ENCODE measurements around the gene DNHD1. TPM values are rescaled to one million over a fixed set of nuclear protein-coding genes. Genes with fewer than 3 reads are reported as not detected.

Gene DNHD1
- total and polyA plus RNA-seq, 2 of the 13 experiments (the other 11 are each of a cell fraction or from before 2014, with no cell fraction given): 2.7 to 9.3 TPM

DNA sequence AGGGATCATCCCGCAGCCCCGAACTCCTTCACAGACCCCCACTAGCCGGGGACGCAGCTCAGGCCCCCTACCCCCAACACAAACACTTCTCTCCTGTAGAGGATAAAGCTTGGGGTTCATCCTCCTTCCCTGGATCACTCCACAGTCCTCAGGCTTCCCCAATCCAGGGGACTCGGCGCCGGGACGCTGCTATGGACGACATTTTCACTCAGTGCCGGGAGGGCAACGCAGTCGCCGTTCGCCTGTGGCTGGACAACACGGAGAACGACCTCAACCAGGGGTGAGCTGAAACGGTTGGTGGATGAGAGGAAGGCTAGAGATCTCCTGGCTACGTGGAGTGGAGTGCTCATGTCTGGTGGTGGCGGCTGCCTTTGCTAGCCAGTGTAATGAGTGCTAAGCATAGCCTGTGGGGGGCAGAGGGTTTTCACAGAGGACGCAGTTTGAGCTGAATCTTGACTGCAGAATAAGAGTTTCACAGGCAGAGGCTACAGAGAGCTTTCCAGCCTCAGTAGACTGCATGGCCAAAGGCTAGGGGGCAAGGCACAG is 107.1 kb downstream of the DNHD1 start (continued):
- no peak for TF ChIP-seq ZNF674 (CRISPR knock-in tag; IDR thresholded peaks at IDR 0.05; ENCODE audit: low read depth)
- no peak for TF ChIP-seq ZNF607 (CRISPR knock-in tag; IDR thresholded peaks at IDR 0.05; ENCODE audit: borderline replicate concordance)
- TF ChIP-seq CENPBD1 (CRISPR knock-in tag; IDR thresholded peaks at IDR 0.05; ENCODE audit: borderline replicate concordance, low read depth): no peak
- TF ChIP-seq, protein P1, sequence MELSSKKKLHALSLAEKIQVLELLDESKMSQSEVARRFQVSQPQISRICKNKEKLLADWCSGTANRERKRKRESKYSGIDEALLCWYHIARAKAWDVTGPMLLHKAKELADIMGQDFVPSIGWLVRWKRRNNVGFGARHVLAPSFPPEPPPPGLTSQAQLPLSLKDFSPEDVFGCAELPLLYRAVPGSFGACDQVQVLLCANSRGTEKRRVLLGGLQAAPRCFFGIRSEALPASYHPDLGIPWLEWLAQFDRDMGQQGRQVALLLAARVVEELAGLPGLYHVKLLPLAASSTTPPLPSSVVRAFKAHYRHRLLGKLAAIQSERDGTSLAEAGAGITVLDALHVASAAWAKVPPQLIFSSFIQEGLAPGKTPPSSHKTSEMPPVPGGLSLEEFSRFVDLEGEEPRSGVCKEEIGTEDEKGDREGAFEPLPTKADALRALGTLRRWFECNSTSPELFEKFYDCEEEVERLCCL (CRISPR knock-in tag; IDR thresholded peaks at IDR 0.05; ENCODE audit: borderline replicate concordance): no peak
- no peak for TF ChIP-seq POLR2G (IDR thresholded peaks at IDR 0.05; ENCODE audit: low read depth, low read length)
- no peak for TF ChIP-seq CC2D1A (CRISPR knock-in tag; IDR thresholded peaks at IDR 0.05)
- peak; percentile 48 for TF ChIP-seq ZNF335 (CRISPR knock-in tag; IDR thresholded peaks at IDR 0.05)
- no peak for TF ChIP-seq CENPX (CRISPR knock-in tag; IDR thresholded peaks at IDR 0.05)
- peak; percentile 60; the same call in 1 of the 2 replicates for TF ChIP-seq SAP130 (CRISPR knock-in tag; IDR thresholded peaks at IDR 0.05; ENCODE audit: low read depth)
- TF ChIP-seq, protein P2, sequence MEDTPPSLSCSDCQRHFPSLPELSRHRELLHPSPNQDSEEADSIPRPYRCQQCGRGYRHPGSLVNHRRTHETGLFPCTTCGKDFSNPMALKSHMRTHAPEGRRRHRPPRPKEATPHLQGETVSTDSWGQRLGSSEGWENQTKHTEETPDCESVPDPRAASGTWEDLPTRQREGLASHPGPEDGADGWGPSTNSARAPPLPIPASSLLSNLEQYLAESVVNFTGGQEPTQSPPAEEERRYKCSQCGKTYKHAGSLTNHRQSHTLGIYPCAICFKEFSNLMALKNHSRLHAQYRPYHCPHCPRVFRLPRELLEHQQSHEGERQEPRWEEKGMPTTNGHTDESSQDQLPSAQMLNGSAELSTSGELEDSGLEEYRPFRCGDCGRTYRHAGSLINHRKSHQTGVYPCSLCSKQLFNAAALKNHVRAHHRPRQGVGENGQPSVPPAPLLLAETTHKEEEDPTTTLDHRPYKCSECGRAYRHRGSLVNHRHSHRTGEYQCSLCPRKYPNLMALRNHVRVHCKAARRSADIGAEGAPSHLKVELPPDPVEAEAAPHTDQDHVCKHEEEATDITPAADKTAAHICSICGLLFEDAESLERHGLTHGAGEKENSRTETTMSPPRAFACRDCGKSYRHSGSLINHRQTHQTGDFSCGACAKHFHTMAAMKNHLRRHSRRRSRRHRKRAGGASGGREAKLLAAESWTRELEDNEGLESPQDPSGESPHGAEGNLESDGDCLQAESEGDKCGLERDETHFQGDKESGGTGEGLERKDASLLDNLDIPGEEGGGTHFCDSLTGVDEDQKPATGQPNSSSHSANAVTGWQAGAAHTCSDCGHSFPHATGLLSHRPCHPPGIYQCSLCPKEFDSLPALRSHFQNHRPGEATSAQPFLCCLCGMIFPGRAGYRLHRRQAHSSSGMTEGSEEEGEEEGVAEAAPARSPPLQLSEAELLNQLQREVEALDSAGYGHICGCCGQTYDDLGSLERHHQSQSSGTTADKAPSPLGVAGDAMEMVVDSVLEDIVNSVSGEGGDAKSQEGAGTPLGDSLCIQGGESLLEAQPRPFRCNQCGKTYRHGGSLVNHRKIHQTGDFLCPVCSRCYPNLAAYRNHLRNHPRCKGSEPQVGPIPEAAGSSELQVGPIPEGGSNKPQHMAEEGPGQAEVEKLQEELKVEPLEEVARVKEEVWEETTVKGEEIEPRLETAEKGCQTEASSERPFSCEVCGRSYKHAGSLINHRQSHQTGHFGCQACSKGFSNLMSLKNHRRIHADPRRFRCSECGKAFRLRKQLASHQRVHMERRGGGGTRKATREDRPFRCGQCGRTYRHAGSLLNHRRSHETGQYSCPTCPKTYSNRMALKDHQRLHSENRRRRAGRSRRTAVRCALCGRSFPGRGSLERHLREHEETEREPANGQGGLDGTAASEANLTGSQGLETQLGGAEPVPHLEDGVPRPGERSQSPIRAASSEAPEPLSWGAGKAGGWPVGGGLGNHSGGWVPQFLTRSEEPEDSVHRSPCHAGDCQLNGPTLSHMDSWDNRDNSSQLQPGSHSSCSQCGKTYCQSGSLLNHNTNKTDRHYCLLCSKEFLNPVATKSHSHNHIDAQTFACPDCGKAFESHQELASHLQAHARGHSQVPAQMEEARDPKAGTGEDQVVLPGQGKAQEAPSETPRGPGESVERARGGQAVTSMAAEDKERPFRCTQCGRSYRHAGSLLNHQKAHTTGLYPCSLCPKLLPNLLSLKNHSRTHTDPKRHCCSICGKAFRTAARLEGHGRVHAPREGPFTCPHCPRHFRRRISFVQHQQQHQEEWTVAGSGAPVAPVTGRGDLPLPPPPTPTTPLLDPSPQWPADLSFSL (CRISPR knock-in tag; IDR thresholded peaks at IDR 0.05): no peak
- no peak for TF ChIP-seq ZNF276 (CRISPR knock-in tag; IDR thresholded peaks at IDR 0.05; ENCODE audit: low read depth)
- no peak for TF ChIP-seq MXI1 (IDR thresholded peaks at IDR 0.05; ENCODE audit: borderline replicate concordance, low read depth, low read length)
- no peak; the same call in 1 of the 2 replicates for TF ChIP-seq ZNF580 (CRISPR knock-in tag; IDR thresholded peaks at IDR 0.05; ENCODE audit: borderline replicate concordance, low read depth)
- no peak for TF ChIP-seq SRY (CRISPR knock-in tag; IDR thresholded peaks at IDR 0.05)
- TF ChIP-seq MLLT10 (CRISPR knock-in tag; IDR thresholded peaks at IDR 0.05): no peak
- TF ChIP-seq, protein P3, sequence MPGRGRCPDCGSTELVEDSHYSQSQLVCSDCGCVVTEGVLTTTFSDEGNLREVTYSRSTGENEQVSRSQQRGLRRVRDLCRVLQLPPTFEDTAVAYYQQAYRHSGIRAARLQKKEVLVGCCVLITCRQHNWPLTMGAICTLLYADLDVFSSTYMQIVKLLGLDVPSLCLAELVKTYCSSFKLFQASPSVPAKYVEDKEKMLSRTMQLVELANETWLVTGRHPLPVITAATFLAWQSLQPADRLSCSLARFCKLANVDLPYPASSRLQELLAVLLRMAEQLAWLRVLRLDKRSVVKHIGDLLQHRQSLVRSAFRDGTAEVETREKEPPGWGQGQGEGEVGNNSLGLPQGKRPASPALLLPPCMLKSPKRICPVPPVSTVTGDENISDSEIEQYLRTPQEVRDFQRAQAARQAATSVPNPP (CRISPR knock-in tag; IDR thresholded peaks at IDR 0.05): no peak
- no peak for TF ChIP-seq KLF12 (CRISPR knock-in tag; IDR thresholded peaks at IDR 0.05; ENCODE audit: borderline replicate concordance)
- no peak for TF ChIP-seq ZNF780A (CRISPR knock-in tag; IDR thresholded peaks at IDR 0.05)
- TF ChIP-seq HMGA1 (CRISPR knock-in tag; conservative IDR thresholded peaks at IDR 0.05): no peak

Measured in HepG2 (cell line).